K562 (cell line): Measurements from ENCODE around the gene ARHGEF6. TPM values are rescaled to one million over a fixed set of nuclear protein-coding genes. Genes with fewer than 3 reads are reported as not detected.

Experiments used
- ASH1L ChIP-seq: fragments of 450-650 bp; IDR thresholded peaks from 2 replicates; pipeline ENCODE4 v1.6.1; 2018; ENCODE audit warnings: borderline replicate concordance, mild to moderate bottlenecking, low read depth; ENCODE audit not compliant: partially characterized antibody
- CCAR2 ChIP-seq: fragments of 200-400 bp; formaldehyde crosslinking; IDR thresholded peaks from 2 replicates; pipeline ENCODE4 v1.6.1; 2017; ENCODE audit warnings: mild to moderate bottlenecking, low read depth, low read length
- ESRRA ChIP-seq: fragments of 450-650 bp; IDR thresholded peaks from 2 replicates; pipeline ENCODE4 v1.6.1; 2014; ENCODE audit warnings: low read depth, mild to moderate bottlenecking, moderate library complexity, borderline replicate concordance
- ETV1 ChIP-seq: fragments of 450-650 bp; conservative IDR thresholded peaks from 2 replicates; pipeline ENCODE4 v1.6.1; 2016; ENCODE audit warnings: missing genetic modification characterization, control low read depth, low read depth, missing compliant biosample characterization
- FOXM1 ChIP-seq, 2 experiments: fragments of 450-650 bp in 1 of 2; sonication (generic) in 1 of 2; formaldehyde crosslinking in 1 of 2; IDR thresholded peaks; 2 replicates each; pipeline versions ENCODE4 v1.6.1 to v1.9.0; 2017 to 2022; ENCODE audit warnings: low read depth in 2 of 2, mild to moderate bottlenecking in 2 of 2, missing genetic modification reagents in 1 of 2, moderate library complexity in 1 of 2
- FUS ChIP-seq: fragments of 200-400 bp; formaldehyde crosslinking; optimal IDR thresholded peaks from 2 replicates; pipeline ENCODE3; 2017; ENCODE audit warnings: low read depth, low read length
- HMG20A ChIP-seq: fragments of 450-650 bp; formaldehyde crosslinking; conservative IDR thresholded peaks from 2 replicates; pipeline ENCODE4 v1.4.0; 2020; ENCODE audit warnings: mild to moderate bottlenecking, mixed read lengths
- HSF4 ChIP-seq: fragments of 250-450 bp; sonication (Bioruptor Pico); IDR thresholded peaks from 2 replicates; pipeline ENCODE4 v2.1.2; 2022; ENCODE audit warnings: mild to moderate bottlenecking, moderate library complexity, borderline replicate concordance
- MEIS2 ChIP-seq: fragments of 450-650 bp; IDR thresholded peaks from 2 replicates; pipeline ENCODE4 v1.6.1; 2014; ENCODE audit warnings: mild to moderate bottlenecking; ENCODE audit not compliant: partially characterized antibody
- MYBL2 ChIP-seq, 2 experiments: fragments of 450-650 bp in 1 of 2; sonication (generic) in 1 of 2; formaldehyde crosslinking in 1 of 2; IDR thresholded peaks; 2 replicates each; pipeline versions ENCODE4 v1.6.1 to v1.8.1; 2017 to 2022; ENCODE audit warnings: borderline replicate concordance in 1 of 2, inconsistent platforms in 1 of 2, low read depth in 1 of 2, mild to moderate bottlenecking in 1 of 2, missing genetic modification reagents in 1 of 2, moderate library complexity in 1 of 2
- NCOA6 ChIP-seq: fragments of 450-650 bp; IDR thresholded peaks from 2 replicates; pipeline ENCODE4 v1.6.1; 2017; ENCODE audit warnings: mild to moderate bottlenecking
- NFE2L1 ChIP-seq: fragments of 450-650 bp; IDR thresholded peaks from 2 replicates; pipeline ENCODE4 v1.6.1; 2016; ENCODE audit warnings: missing genetic modification characterization, low read depth, mild to moderate bottlenecking, missing compliant biosample characterization, moderate library complexity, borderline replicate concordance
- XRCC3 ChIP-seq: fragments of 450-650 bp; IDR thresholded peaks from 2 replicates; pipeline ENCODE4 v1.6.1; 2017; ENCODE audit warnings: mild to moderate bottlenecking, moderate library complexity
- XRCC5 ChIP-seq: fragments of 200-400 bp; formaldehyde crosslinking; IDR thresholded peaks from 2 replicates; pipeline ENCODE4 v1.6.1; 2017; ENCODE audit warnings: low read depth, mild to moderate bottlenecking, low read length
- ZFPM2 ChIP-seq: fragments of 250-450 bp; sonication (Bioruptor Pico); IDR thresholded peaks from 2 replicates; pipeline ENCODE4 v1.5.1; 2022; ENCODE audit warnings: mild to moderate bottlenecking
- ZNF384 ChIP-seq: IDR thresholded peaks from 2 replicates; pipeline ENCODE4 v1.6.1; 2012; ENCODE audit warnings: low read depth, low read length, improper control_type of control experiment
- ZNF507 ChIP-seq: conservative IDR thresholded peaks from 2 replicates; pipeline ENCODE4 v1.6.1; 2017; ENCODE audit warnings: missing genetic modification characterization, missing compliant biosample characterization
- polyA plus RNA-seq, 8 experiments: library from polyadenylated mRNA; depleted of rRNA in 4 of 8; stranded (reverse) in 5 of 8; unstranded in 3 of 8; fragments of >200 nt; fragmentation: Nextera tagmentation in 2 of 8; fragmentation: Illumina TruSeq in 1 of 8; extraction: Ambion mirVana in 2 of 8; extraction: Trizol in 1 of 8; gene quantifications; 2 replicates each; pipeline versions ENCODE4 v1.2.1 to v1.2.3, GENCODE V29; 2011 to 2014; ENCODE audit warnings: inconsistent platforms in 1 of 8, missing spikeins in 1 of 8
- total RNA-seq, 7 experiments: library from RNA; depleted of rRNA in 6 of 7; stranded (reverse); fragments of >200 nt in 6 of 7; fragmentation: Illumina TruSeq in 2 of 7; extraction: Trizol in 2 of 7; gene quantifications; 2 replicates each; pipeline versions ENCODE4 v1.2.1 to v1.2.3, GENCODE V29; 2011 to 2021; ENCODE audit warnings: low replicate concordance in 1 of 7
- TF ChIP-seq, protein P1 (sequence below): fragments of 150-350 bp; conservative IDR thresholded peaks from 2 replicates; pipeline ENCODE4 v1.6.1; 2014; ENCODE audit warnings: low read length
- TF ChIP-seq, protein P2 (sequence below): fragments of 250-450 bp; sonication (Bioruptor Pico); IDR thresholded peaks from 2 replicates; pipeline ENCODE4 v1.5.1; 2021; ENCODE audit warnings: mild to moderate bottlenecking
- TF ChIP-seq, protein P3 (sequence below): fragments of 250-450 bp; sonication (Bioruptor Pico); IDR thresholded peaks from 2 replicates; pipeline ENCODE4 v1.8.0; 2022; ENCODE audit warnings: inconsistent platforms
- TF ChIP-seq, protein P4 (sequence below): sonication (generic); formaldehyde crosslinking; IDR thresholded peaks from 2 replicates; pipeline ENCODE4 v1.8.0; 2022; ENCODE audit warnings: mild to moderate bottlenecking, missing genetic modification reagents

Gene ARHGEF6
- total and polyA plus RNA-seq, 9 of the 15 experiments (the other 6 are each of a cell fraction or from before 2014, with no cell fraction given) = 2.9 to 22.1 (median 13.3) TPM

DNA sequence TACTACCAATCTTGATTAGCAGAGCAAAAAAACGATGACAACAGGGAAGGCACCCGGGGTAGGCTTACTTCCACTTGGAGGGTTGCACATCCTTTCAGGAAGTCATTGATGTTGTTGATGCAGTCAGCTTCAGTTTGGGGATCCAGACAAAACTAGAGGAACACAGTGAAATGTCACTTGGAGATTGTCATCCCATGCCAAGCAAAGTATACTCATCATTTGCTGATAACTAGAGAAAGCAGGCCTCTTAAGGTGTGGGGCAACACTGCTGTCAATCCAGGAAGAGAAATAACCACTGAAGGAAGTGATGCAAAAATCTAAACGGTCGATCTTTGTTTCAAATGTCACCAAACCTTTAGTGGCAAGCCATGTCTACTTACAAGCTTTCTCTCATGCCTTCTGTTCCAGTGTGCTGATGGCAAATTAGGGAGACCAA lies 1.4 kb downstream of the ARHGEF6 start (continued):
- TF ChIP-seq, protein P1, sequence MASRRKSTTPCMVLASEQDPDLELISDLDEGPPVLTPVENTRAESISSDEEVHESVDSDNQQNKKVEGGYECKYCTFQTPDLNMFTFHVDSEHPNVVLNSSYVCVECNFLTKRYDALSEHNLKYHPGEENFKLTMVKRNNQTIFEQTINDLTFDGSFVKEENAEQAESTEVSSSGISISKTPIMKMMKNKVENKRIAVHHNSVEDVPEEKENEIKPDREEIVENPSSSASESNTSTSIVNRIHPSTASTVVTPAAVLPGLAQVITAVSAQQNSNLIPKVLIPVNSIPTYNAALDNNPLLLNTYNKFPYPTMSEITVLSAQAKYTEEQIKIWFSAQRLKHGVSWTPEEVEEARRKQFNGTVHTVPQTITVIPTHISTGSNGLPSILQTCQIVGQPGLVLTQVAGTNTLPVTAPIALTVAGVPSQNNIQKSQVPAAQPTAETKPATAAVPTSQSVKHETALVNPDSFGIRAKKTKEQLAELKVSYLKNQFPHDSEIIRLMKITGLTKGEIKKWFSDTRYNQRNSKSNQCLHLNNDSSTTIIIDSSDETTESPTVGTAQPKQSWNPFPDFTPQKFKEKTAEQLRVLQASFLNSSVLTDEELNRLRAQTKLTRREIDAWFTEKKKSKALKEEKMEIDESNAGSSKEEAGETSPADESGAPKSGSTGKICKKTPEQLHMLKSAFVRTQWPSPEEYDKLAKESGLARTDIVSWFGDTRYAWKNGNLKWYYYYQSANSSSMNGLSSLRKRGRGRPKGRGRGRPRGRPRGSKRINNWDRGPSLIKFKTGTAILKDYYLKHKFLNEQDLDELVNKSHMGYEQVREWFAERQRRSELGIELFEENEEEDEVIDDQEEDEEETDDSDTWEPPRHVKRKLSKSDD = no peak
- TF ChIP-seq ZNF507 (tag) (no peak), HSF4 (CRISPR knock-in tag) (no peak), ETV1 (tag) (peak; percentile 48; the same call in 1 of the 2 replicates), NFE2L1 (tag) (no peak), ASH1L (no peak), FUS (no peak), MEIS2 (peak; percentile 36), ESRRA (no peak), NCOA6 (no peak), XRCC3 (no peak), FOXM1 (IDR thresholded peaks at IDR 0.05; ENCODE audit: low read depth) (peak; percentile 50; the same call in 1 of the 2 replicates), FOXM1 (CRISPR knock-in tag; IDR thresholded peaks at IDR 0.05; ENCODE audit: low read depth) (no peak), ZFPM2 (CRISPR knock-in tag) (no peak), MYBL2 (IDR thresholded peaks at IDR 0.05; ENCODE audit: low read depth) (peak; percentile 75; the same call in 1 of the 2 replicates), MYBL2 (CRISPR knock-in tag; IDR thresholded peaks at IDR 0.05; ENCODE audit: borderline replicate concordance) (no peak), XRCC5 (no peak), CCAR2 (no peak), HMG20A (CRISPR knock-in tag) (no peak), ZNF384 (no peak)
- TF ChIP-seq, protein P2, sequence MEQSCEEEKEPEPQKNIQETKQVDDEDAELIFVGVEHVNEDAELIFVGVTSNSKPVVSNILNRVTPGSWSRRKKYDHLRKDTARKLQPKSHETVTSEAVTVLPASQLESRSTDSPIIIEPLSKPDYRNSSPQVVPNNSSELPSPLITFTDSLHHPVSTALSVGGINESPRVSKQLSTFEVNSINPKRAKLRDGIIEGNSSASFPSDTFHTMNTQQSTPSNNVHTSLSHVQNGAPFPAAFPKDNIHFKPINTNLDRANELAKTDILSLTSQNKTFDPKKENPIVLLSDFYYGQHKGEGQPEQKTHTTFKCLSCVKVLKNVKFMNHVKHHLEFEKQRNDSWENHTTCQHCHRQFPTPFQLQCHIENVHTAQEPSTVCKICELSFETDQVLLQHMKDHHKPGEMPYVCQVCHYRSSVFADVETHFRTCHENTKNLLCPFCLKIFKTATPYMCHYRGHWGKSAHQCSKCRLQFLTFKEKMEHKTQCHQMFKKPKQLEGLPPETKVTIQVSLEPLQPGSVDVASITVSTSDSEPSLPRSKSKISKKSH = no peak
- TF ChIP-seq, protein P3, sequence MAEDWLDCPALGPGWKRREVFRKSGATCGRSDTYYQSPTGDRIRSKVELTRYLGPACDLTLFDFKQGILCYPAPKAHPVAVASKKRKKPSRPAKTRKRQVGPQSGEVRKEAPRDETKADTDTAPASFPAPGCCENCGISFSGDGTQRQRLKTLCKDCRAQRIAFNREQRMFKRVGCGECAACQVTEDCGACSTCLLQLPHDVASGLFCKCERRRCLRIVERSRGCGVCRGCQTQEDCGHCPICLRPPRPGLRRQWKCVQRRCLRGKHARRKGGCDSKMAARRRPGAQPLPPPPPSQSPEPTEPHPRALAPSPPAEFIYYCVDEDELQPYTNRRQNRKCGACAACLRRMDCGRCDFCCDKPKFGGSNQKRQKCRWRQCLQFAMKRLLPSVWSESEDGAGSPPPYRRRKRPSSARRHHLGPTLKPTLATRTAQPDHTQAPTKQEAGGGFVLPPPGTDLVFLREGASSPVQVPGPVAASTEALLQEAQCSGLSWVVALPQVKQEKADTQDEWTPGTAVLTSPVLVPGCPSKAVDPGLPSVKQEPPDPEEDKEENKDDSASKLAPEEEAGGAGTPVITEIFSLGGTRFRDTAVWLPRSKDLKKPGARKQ (CRISPR knock-in tag) = no peak
- TF ChIP-seq, protein P4, sequence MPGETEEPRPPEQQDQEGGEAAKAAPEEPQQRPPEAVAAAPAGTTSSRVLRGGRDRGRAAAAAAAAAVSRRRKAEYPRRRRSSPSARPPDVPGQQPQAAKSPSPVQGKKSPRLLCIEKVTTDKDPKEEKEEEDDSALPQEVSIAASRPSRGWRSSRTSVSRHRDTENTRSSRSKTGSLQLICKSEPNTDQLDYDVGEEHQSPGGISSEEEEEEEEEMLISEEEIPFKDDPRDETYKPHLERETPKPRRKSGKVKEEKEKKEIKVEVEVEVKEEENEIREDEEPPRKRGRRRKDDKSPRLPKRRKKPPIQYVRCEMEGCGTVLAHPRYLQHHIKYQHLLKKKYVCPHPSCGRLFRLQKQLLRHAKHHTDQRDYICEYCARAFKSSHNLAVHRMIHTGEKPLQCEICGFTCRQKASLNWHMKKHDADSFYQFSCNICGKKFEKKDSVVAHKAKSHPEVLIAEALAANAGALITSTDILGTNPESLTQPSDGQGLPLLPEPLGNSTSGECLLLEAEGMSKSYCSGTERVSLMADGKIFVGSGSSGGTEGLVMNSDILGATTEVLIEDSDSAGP (CRISPR knock-in tag) = no peak
